Heart right ventricle (tissue), 16 donors: ENCODE results near the gene KCNJ6. TPM values are rescaled to one million over a fixed set of nuclear protein-coding genes. Genes with fewer than 3 reads are reported as not detected.

Source experiments
- ATAC-seq, 8 donors: fragments of 200-7000 bp; cut with Tn5 transposase; one replicate each; pipeline ENCODE4 v1.9.1; 2020; ENCODE audit warnings: mild to moderate bottlenecking in 8 of 8, moderate library complexity in 8 of 8, moderate number of reproducible peaks in 1 of 8
- DNase-seq, 2 donors: peaks; one replicate each; pipeline ENCODE4 v3.0.0-alpha.2; 2020
- H3K27ac ChIP-seq, 10 donors: fragments of 200-600 bp; sonication (generic) in 2 of 10; one replicate each; pipeline versions ENCODE4 v1.5.0 to v1.8.0; 2020 to 2022; ENCODE audit warnings: mild to moderate bottlenecking in 3 of 10
- H3K27me3 ChIP-seq, 7 donors: fragments of 200-600 bp; one replicate each; pipeline ENCODE4 v1.8.0; 2021 to 2022; ENCODE audit warnings: mild to moderate bottlenecking in 2 of 7
- H3K36me3 ChIP-seq, 9 donors: fragments of 200-600 bp; sonication (generic) in 1 of 9; one replicate each; pipeline versions ENCODE4 v1.5.0 to v1.8.0; 2020 to 2022; ENCODE audit warnings: mild to moderate bottlenecking in 2 of 9
- H3K4me1 ChIP-seq, 9 donors: fragments of 200-600 bp; sonication (generic) in 1 of 9; one replicate each; pipeline versions ENCODE4 v1.5.0 to v1.8.0; 2020 to 2022; ENCODE audit warnings: mild to moderate bottlenecking in 4 of 9
- H3K4me3 ChIP-seq, 10 donors: fragments of 200-600 bp; sonication (generic) in 2 of 10; one replicate each; pipeline versions ENCODE4 v1.5.0 to v1.8.0; 2020 to 2022; ENCODE audit warnings: mild to moderate bottlenecking in 7 of 10, moderate library complexity in 2 of 10
- H3K9me3 ChIP-seq, 11 donors: fragments of 200-600 bp in 10 of 11; sonication (generic) in 2 of 11; one replicate each; pipeline versions ENCODE4 v1.5.0 to v1.8.0; 2013 to 2022; ENCODE audit warnings: mild to moderate bottlenecking in 2 of 11, control low read depth in 1 of 11, moderate library complexity in 1 of 11
- CTCF ChIP-seq, 9 donors: fragments of 200-600 bp; sonication (generic) in 2 of 9; IDR thresholded peaks; one replicate each; pipeline versions ENCODE4 v1.5.0 to v1.8.0; 2021 to 2022; ENCODE audit warnings: antibody characterized with exemption in 9 of 9, mild to moderate bottlenecking in 5 of 9, moderate library complexity in 1 of 9
- WGBS, 2 donors: extraction: QIAGEN DNeasy Blood & Tissue Kit; methylation state at CpG; one replicate each; pipeline ENCODE4 v1.1.7; 2013; ENCODE audit warnings: inconsistent platforms in 1 of 2; 5-methylcytosine and 5-hydroxymethylcytosine counted together
- intact Hi-C, 10 donors: fragments of 100-400 bp; cut with DNase I; formaldehyde crosslinking; loops; one replicate each; pipeline versions ENCODE4 v1.11.1 to v1.14.2; 2022
- polyA plus RNA-seq, 2 donors: library from polyadenylated mRNA; stranded (reverse); fragments of 200-250 nt; gene quantifications; one replicate each; pipeline ENCODE4 v1.2.3, GENCODE V29; 2013
- total RNA-seq, 10 donors: library from RNA; stranded (reverse); fragmentation: NEBNext Ultra II Directional in 3 of 10; extraction: Animal tissue kit (Norgen Biotek cat#: 25700) in 3 of 10; gene quantifications; one replicate each; pipeline versions ENCODE4 v1.2.1 to v1.2.4, GENCODE V29; 2021 to 2023
- donor health status: Arrhythmogenic right ventricular cardiomyopathy.
- donor health status: ischemic (EF 13 %, LVEDD 7.1; RV severe dilation, severe dysfunction).
- donor health status: healthy with polysubstance abuse.
- donor health status: DM: no; HTN: yes; CAD: no.
- donor health status: DM: no; HTN: no; CAD: no.
- donor health status: ischemic (EF 25% LVEDD 6.9; RV normal size, moderate dysfunction).
- donor health status: ischemic (EF 25% LVEDD 5.7; RV mildly dilated, moderate dysfunction).
- donor health status: healthy.
- donor health status: DM: yes; HTN: yes; CAD: no.
- donor health status: Ischemic cardiomyopathy.
- donor health status: ischemic (EF 35%, LVEDD 5.7; RV mildly dilated, moderate dysfunction).
- donor health status: nonischemic (EF 11% LVEDD 7.7; RV severe dilation, severe dysfunction).
- donor health status: DM: yes; HTN: yes; CAD: no.
- donor health status: PGD.
- donor health status: ischemic (EF 29% LVEDD 5.4; RV normal size, mild dysfunction).
- donor health status: nonischemic (EF 23%, LVEDD 6.1; RV moderate dilation, normal function).

Gene KCNJ6
- total and polyA plus RNA-seq, 12 donors = not detected

GRCh38 chr21:37956772-37957171, 40.5 kb upstream of the KCNJ6 start:
- no peak for TF ChIP-seq CTCF (IDR thresholded peaks at IDR 0.05)
- Histone ChIP-seq H3K4me3 (no peak overlapping the region), H3K4me1 (no peaks in the 10 kb centered on the region), H3K9me3 (no peaks in the 10 kb centered on the region), H3K27me3 (peaks cover 0 to 43% (median 4%) of the 10 kb centered on the region in 7 donors), H3K27ac (no peak overlapping the region), H3K36me3 (no peaks in the 10 kb centered on the region)
- 72 to 73% methylated on average over 9 of the region's 9 CpGs for WGBS, 2 donors
- DNase-seq (no peak), ATAC-seq (no peak)
- intact Hi-C loops = no loop called here

GRCh38 chr21:37945036-37945435, 28.8 kb upstream of the KCNJ6 start:
- WGBS, 2 donors = 88 to 90% methylated on average over 2 of the region's 2 CpGs
- H3K4me1 ChIP-seq = peaks cover 0 to 7% (median 0%) of the 10 kb centered on the region in 9 donors
- H3K27me3 ChIP-seq = peaks cover 0 to 7% (median 0%) of the 10 kb centered on the region in 7 donors
- H3K4me3 ChIP-seq = no peak overlapping the region
- DNase-seq = no peak
- H3K27ac ChIP-seq = no peak overlapping the region
- TF ChIP-seq CTCF (IDR thresholded peaks at IDR 0.05) = no peak
- H3K9me3 ChIP-seq = peaks cover 0 to 4% (median 0%) of the 10 kb centered on the region in 11 donors
- intact Hi-C loops = loop anchor here in 1 of 10 donors (5.0 kb wide), 1 partner anchor 1478 kb away; no protein-coding TSS in a partner anchor
- ATAC-seq = no peak
- no peaks in the 10 kb centered on the region for H3K36me3 ChIP-seq

GRCh38 chr21:37944496-37944895, 28.2 kb upstream of the KCNJ6 start:
- 82% methylated on average over 5 of the region's 5 CpGs for WGBS, 2 donors
- H3K4me1 ChIP-seq = peaks cover 0 to 7% (median 0%) of the 10 kb centered on the region in 9 donors
- peaks cover 0 to 9% (median 0%) of the 10 kb centered on the region in 11 donors for H3K9me3 ChIP-seq
- peaks cover 0 to 7% (median 0%) of the 10 kb centered on the region in 7 donors for H3K27me3 ChIP-seq
- H3K4me3 ChIP-seq = no peak overlapping the region
- TF ChIP-seq CTCF (IDR thresholded peaks at IDR 0.05) = no peak
- no peak for ATAC-seq
- DNase-seq = no peak
- no peak overlapping the region for H3K27ac ChIP-seq
- intact Hi-C loops = no loop called here
- H3K36me3 ChIP-seq = no peaks in the 10 kb centered on the region

- WGBS, 2 donors = 39 to 46% methylated on average over 2 of the region's 2 CpGs
- no peak for TF ChIP-seq CTCF (IDR thresholded peaks at IDR 0.05)
- no peak overlapping the region for H3K27ac ChIP-seq
- intact Hi-C loops = no loop called here
- H3K4me3 ChIP-seq = no peak overlapping the region
- no peaks in the 10 kb centered on the region for H3K27me3 ChIP-seq
- ATAC-seq = no peak
- peaks cover 0 to 9% (median 0%) of the 10 kb centered on the region in 11 donors for H3K9me3 ChIP-seq
- H3K4me1 ChIP-seq = peaks cover 0 to 7% (median 0%) of the 10 kb centered on the region in 9 donors
- no peak for DNase-seq
- no peaks in the 10 kb centered on the region for H3K36me3 ChIP-seq
These were observed 24.4 kb upstream of the KCNJ6 start for GRCh38 chr21:37940691-37941090.
